HepG2 (cell line): ENCODE measurements around the gene NATD1. TPM values are rescaled to one million over a fixed set of nuclear protein-coding genes. Genes with fewer than 3 reads are reported as not detected.

Experiments used
- ATAC-seq: fragments of 200-7000 bp; cut with Tn5 transposase; 3 replicates; pipeline ENCODE4 v1.9.1; 2020; ENCODE audit warnings: mild to moderate bottlenecking, moderate library complexity
- BruUV-seq: library from RNA; stranded (reverse); fragments of 400-500 nt; replicated peaks from 2 replicates; lab custom pipeline; 2021; lab: Mats Ljungman, UMichigan
- CTCF ChIA-PET: fragments of 300-600 bp; formaldehyde crosslinking; extraction: SDS; loops from one replicate; lab custom pipeline; 2021; ENCODE audit warnings: low total read pairs, inconsistent platforms, low intra/inter-chr PET ratio; lab: Yijun Ruan, JAX
- POLR2A ChIA-PET: fragments of 350-600 bp; sonication (Branson Sonifier 250); formaldehyde crosslinking; loops from one replicate; lab custom pipeline; 2020; ENCODE audit warnings: antibody characterized with exemption, inconsistent platforms; lab: Yijun Ruan, JAX
- DNase-seq: peaks from one replicate; pipeline ENCODE4 v3.0.0-alpha.2; 2015; ENCODE audit warnings: low spot score
- FAIRE-seq: peaks from 3 replicates; lab custom pipeline; 2011; peaks lifted over from hg19 to GRCh38; lab: Jason Lieb, UNC
- H2AFZ ChIP-seq: one replicate; pipeline ENCODE4 v1.6.1; 2011; ENCODE audit warnings: low read length, inconsistent platforms
- H3K27ac ChIP-seq: fragments of 300-600 bp; 3 replicates; pipeline ENCODE4 v1.8.0; 2011; ENCODE audit warnings: mixed run types, mild to moderate bottlenecking, mixed read lengths, low read length, inconsistent platforms; ENCODE audit not compliant: insufficient read depth; ENCODE audit errors: extremely low read length
- H3K27me3 ChIP-seq, 2 experiments: fragments of 200-600 bp in 1 of 2; 2 replicates in 1 of 2; 3 replicates in 1 of 2; pipeline versions ENCODE4 v1.6.0 to v1.8.0; 2011; ENCODE audit warnings: low read length in 2 of 2, mild to moderate bottlenecking in 2 of 2, moderate library complexity in 2 of 2, inconsistent platforms in 1 of 2; ENCODE audit not compliant: insufficient read depth in 2 of 2, control insufficient read depth in 1 of 2
- H3K36me3 ChIP-seq, 2 experiments: fragments of 200-600 bp in 1 of 2; replicated peaks in 1 of 2; 2 replicates in 1 of 2; 3 replicates in 1 of 2; pipeline versions ENCODE4 v1.5.1 to v1.8.0; 2011; ENCODE audit warnings: low read length in 2 of 2, inconsistent platforms in 1 of 2; ENCODE audit not compliant: insufficient read depth in 2 of 2, control insufficient read depth in 1 of 2
- H3K4me1 ChIP-seq: 2 replicates; pipeline ENCODE4 v1.5.1; 2012; ENCODE audit warnings: low read length, inconsistent platforms; ENCODE audit not compliant: insufficient read depth
- H3K4me2 ChIP-seq: 2 replicates; pipeline ENCODE4 v1.6.0; 2011; ENCODE audit warnings: low read depth, low read length, inconsistent platforms
- H3K4me3 ChIP-seq, 3 experiments: fragments of 200-600 bp in 1 of 3; sonication (generic), shearing (Covaris generic) in 1 of 3; replicated peaks in 1 of 3; 2 replicates each; pipeline ENCODE4 v1.5.1; 2011 to 2016; ENCODE audit warnings: low read length in 3 of 3, inconsistent platforms in 2 of 3, low read depth in 2 of 3, mild to moderate bottlenecking in 2 of 3, control low read depth in 1 of 3, mixed read lengths in 1 of 3; ENCODE audit not compliant: insufficient read depth in 1 of 3
- H3K79me2 ChIP-seq: one replicate; pipeline ENCODE4 v1.6.1; 2011; ENCODE audit warnings: low read length, inconsistent platforms; ENCODE audit not compliant: insufficient read depth
- H3K9ac ChIP-seq: 2 replicates; pipeline ENCODE4 v1.6.0; 2011; ENCODE audit warnings: mild to moderate bottlenecking, low read depth, low read length, inconsistent platforms; ENCODE audit not compliant: insufficient read depth
- H3K9me3 ChIP-seq: 2 replicates; pipeline ENCODE4 v1.5.1; 2012; ENCODE audit warnings: mild to moderate bottlenecking, low read length
- H4K20me1 ChIP-seq: 2 replicates; pipeline ENCODE4 v1.6.0; 2011; ENCODE audit warnings: inconsistent platforms, mild to moderate bottlenecking, low read length, moderate library complexity; ENCODE audit not compliant: insufficient read depth
- AHR ChIP-seq: IDR thresholded peaks from 2 replicates; pipeline ENCODE4 v1.6.1; 2018; ENCODE audit warnings: missing genetic modification reagents, missing compliant biosample characterization
- ATF7 ChIP-seq, 2 experiments: fragments of 450-650 bp in 1 of 2; sonication (generic) in 1 of 2; formaldehyde crosslinking in 1 of 2; IDR thresholded peaks; 2 replicates each; pipeline versions ENCODE4 v1.4.0 to v1.6.1; 2016 to 2020; ENCODE audit warnings: antibody characterized with exemption in 1 of 2, mild to moderate bottlenecking in 1 of 2, missing genetic modification reagents in 1 of 2
- CHD4 ChIP-seq: fragments of 200-600 bp; sonication (generic); IDR thresholded peaks from 2 replicates; pipeline ENCODE4 v1.7.0; 2017; ENCODE audit warnings: mild to moderate bottlenecking, low read length, borderline replicate concordance
- KIAA2018 ChIP-seq: sonication (generic); formaldehyde crosslinking; IDR thresholded peaks from 2 replicates; pipeline ENCODE4 v1.5.0; 2020; ENCODE audit warnings: mild to moderate bottlenecking, missing genetic modification reagents, borderline replicate concordance
- KLF9 ChIP-seq: IDR thresholded peaks from 2 replicates; pipeline ENCODE4 v1.6.1; 2016; ENCODE audit warnings: low read depth
- ZNF572 ChIP-seq: sonication (generic); formaldehyde crosslinking; IDR thresholded peaks from 2 replicates; pipeline ENCODE4 v1.5.1; 2020; ENCODE audit warnings: mild to moderate bottlenecking, missing genetic modification reagents
- WGBS: methylation state at CpG from one replicate; pipeline ENCODE4 v1.1.6; 2017; ENCODE audit warnings: low lambda C conversion rate; 5-methylcytosine and 5-hydroxymethylcytosine counted together
- in situ Hi-C: cut with HindIII; loops from 2 replicates; pipeline ENCODE4 v1.10.0; 2017; ENCODE audit warnings: low pct_unique_long_range_greater_than_20kb; ENCODE audit not compliant: extremely low pct_ligation_motif_present
- intact Hi-C: fragments of 100-400 bp; cut with micrococcal nuclease; formaldehyde crosslinking; loops from one replicate; pipeline ENCODE4 v1.10.0; 2022; ENCODE audit not compliant: unreplicated experiment
- polyA plus RNA-seq, 8 experiments: library from polyadenylated mRNA; depleted of rRNA in 3 of 8; stranded (reverse) in 7 of 8; unstranded in 1 of 8; fragments of >200 nt; fragmentation: Illumina TruSeq in 4 of 8; extraction: Trizol in 4 of 8; gene quantifications; 2 replicates each; pipeline versions ENCODE4 v1.2.1 to v1.2.3, GENCODE V29; 2011 to 2016; ENCODE audit warnings: low read depth in 4 of 8, missing spikeins in 1 of 8, mixed read lengths in 1 of 8; ENCODE audit not compliant: insufficient read depth in 1 of 8
- total RNA-seq, 5 experiments: library from RNA; depleted of rRNA; stranded (reverse); fragments of >200 nt; fragmentation: Illumina TruSeq; extraction: Trizol; gene quantifications; 2 replicates each; pipeline ENCODE4 v1.2.3, GENCODE V29; 2016; ENCODE audit warnings: low read depth in 1 of 5
- TF ChIP-seq, protein P1 (sequence below): sonication (generic); formaldehyde crosslinking; IDR thresholded peaks from 2 replicates; pipeline ENCODE4 v1.4.0; 2020; ENCODE audit warnings: missing genetic modification reagents
- TF ChIP-seq, protein P2 (sequence below): sonication (generic); formaldehyde crosslinking; IDR thresholded peaks from 2 replicates; pipeline ENCODE4 v1.4.0; 2020; ENCODE audit warnings: missing genetic modification reagents

The NATD1 gene
- total and polyA plus RNA-seq, 2 of the 13 experiments (the other 11 are each of a cell fraction or from before 2014, with no cell fraction given): 0.31 to 2.3 TPM

DNA sequence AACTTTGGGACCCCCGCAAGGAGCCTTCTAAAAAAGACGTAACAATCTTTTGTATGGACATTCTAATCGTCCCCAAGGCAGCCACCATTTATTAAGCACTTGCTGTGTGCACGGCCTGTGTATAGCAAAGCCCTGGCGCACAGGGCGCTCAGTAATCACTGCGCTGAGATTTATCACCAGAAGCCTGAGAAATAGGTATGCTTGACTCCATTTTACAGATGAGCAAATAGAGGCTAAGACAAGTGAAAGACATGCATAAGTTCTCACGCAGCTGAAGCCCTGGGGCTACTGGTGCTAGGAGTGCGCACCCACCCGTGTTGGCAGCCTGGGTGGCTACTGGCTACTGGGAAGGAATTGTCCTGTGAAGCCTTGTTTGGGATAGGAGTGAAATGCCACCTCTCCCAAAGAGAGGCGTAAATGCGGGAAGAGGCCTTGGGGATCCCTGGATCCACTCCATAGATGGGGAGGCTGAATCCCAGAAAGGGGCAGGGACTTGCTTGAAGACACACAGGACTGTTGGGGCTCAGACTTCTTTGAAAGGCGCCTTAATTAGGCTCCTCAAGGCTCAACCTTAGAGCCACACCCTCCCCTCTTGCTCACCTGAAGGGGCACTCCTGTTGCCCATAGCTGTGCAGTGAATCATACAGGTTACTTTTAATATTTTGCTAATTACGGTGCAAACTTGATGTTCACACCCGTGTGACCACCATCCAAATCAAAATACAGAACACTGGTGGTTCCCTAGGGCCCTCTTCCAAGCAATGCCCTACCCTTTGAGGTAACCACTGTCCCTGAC, 634 bp upstream of the NATD1 start:
- ChIA-PET POLR2A (interaction anchor here (1.1 kb wide), 1 partner anchor 22 kb away, joined by 3 read pairs; no protein-coding TSS in a partner anchor), CTCF (interaction anchor here (1.3 kb wide), 1 partner anchor 27 kb away, joined by 3 read pairs; no protein-coding TSS in a partner anchor)
- 26% methylated on average over 14 of the region's 15 CpGs for WGBS
- no peak for DNase-seq
- H3K9me3 ChIP-seq: no peaks in the 10 kb centered on the region
- peak overlapping the region; percentile 65 to 76 (median 75) for H3K4me3 ChIP-seq
- no TSS peak for BruUV-seq
- peaks cover 3% of the 10 kb centered on the region; the same call in 1 of the 2 replicates for H4K20me1 ChIP-seq
- H3K27me3 ChIP-seq: peaks cover 2 to 29% of the 10 kb centered on the region in 2 experiments; a peak in 3 of 5 replicates
- no peak for FAIRE-seq
- no peaks in the 10 kb centered on the region for H3K36me3 ChIP-seq
- peak overlapping the region; percentile 87 for H3K4me2 ChIP-seq
- peaks cover 16% of the 10 kb centered on the region for H3K4me1 ChIP-seq
- H3K9ac ChIP-seq: peak overlapping the region; percentile 40; the same call in 1 of the 2 replicates
- ATAC-seq: no peak
- H3K79me2 ChIP-seq: no peaks in the 10 kb centered on the region
- H3K27ac ChIP-seq: no peak overlapping the region
- no peak overlapping the region for H2AFZ ChIP-seq
- intact Hi-C loops: loop anchor here (1.0 to 5.0 kb wide), 2 partner anchors 33 to 41 kb away; no protein-coding TSS in a partner anchor
- in situ Hi-C loops: no loop called here
- TF ChIP-seq ATF7 (IDR thresholded peaks at IDR 0.05) (no peak), ATF7 (CRISPR knock-in tag; IDR thresholded peaks at IDR 0.05) (0 out of 2 replicates have a peak, but pooled peaks have one; percentile 26), KIAA2018 (no peak), AHR (CRISPR knock-in tag) (no peak), ZNF572 (CRISPR knock-in tag) (peak; percentile 68; the same call in 1 of the 2 replicates), CHD4 (0 out of 2 replicates have a peak, but pooled peaks have one; percentile 64), KLF9 (CRISPR knock-in tag) (no peak)
- TF ChIP-seq, protein P1, sequence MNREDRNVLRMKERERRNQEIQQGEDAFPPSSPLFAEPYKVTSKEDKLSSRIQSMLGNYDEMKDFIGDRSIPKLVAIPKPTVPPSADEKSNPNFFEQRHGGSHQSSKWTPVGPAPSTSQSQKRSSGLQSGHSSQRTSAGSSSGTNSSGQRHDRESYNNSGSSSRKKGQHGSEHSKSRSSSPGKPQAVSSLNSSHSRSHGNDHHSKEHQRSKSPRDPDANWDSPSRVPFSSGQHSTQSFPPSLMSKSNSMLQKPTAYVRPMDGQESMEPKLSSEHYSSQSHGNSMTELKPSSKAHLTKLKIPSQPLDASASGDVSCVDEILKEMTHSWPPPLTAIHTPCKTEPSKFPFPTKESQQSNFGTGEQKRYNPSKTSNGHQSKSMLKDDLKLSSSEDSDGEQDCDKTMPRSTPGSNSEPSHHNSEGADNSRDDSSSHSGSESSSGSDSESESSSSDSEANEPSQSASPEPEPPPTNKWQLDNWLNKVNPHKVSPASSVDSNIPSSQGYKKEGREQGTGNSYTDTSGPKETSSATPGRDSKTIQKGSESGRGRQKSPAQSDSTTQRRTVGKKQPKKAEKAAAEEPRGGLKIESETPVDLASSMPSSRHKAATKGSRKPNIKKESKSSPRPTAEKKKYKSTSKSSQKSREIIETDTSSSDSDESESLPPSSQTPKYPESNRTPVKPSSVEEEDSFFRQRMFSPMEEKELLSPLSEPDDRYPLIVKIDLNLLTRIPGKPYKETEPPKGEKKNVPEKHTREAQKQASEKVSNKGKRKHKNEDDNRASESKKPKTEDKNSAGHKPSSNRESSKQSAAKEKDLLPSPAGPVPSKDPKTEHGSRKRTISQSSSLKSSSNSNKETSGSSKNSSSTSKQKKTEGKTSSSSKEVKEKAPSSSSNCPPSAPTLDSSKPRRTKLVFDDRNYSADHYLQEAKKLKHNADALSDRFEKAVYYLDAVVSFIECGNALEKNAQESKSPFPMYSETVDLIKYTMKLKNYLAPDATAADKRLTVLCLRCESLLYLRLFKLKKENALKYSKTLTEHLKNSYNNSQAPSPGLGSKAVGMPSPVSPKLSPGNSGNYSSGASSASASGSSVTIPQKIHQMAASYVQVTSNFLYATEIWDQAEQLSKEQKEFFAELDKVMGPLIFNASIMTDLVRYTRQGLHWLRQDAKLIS (CRISPR knock-in tag): no peak
- TF ChIP-seq, protein P2, sequence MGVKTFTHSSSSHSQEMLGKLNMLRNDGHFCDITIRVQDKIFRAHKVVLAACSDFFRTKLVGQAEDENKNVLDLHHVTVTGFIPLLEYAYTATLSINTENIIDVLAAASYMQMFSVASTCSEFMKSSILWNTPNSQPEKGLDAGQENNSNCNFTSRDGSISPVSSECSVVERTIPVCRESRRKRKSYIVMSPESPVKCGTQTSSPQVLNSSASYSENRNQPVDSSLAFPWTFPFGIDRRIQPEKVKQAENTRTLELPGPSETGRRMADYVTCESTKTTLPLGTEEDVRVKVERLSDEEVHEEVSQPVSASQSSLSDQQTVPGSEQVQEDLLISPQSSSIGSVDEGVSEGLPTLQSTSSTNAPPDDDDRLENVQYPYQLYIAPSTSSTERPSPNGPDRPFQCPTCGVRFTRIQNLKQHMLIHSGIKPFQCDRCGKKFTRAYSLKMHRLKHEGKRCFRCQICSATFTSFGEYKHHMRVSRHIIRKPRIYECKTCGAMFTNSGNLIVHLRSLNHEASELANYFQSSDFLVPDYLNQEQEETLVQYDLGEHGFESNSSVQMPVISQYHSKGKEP (CRISPR knock-in tag): no peak
